Muscle of back (tissue), 11 donors: ENCODE results near the gene ADH6. TPM values are rescaled to one million over a fixed set of nuclear protein-coding genes. Genes with fewer than 3 reads are reported as not detected.
A peak's percentile ranks its signal among the peaks of the same experiment; 100 is the strongest.

Source experiments
- DNase-seq, 3 donors: peaks; one replicate each; pipeline versions ENCODE4 v3.0.0 to v3.0.0-alpha.2; 2013
- polyA plus RNA-seq, 10 donors: library from polyadenylated mRNA; unstranded; fragments of 120-200 nt; gene quantifications; one replicate each; pipeline ENCODE4 v1.2.1, GENCODE V29; 2013; ENCODE audit not compliant: insufficient read length in 10 of 10

Gene ADH6
- polyA plus RNA-seq, 10 donors: 0.27 to 2.9 (median 1.1) TPM

- no peak for DNase-seq
Observed at GRCh38 chr4:99200138-99200537, 18.9 kb downstream of the ADH6 start.

GRCh38 chr4:99190336-99190735, 28.7 kb downstream of the ADH6 start:
- DNase-seq: peak in 1 of 3 donors; percentile 24

GRCh38 chr4:99189900-99190299, 29.1 kb downstream of the ADH6 start:
- peak in 1 of 3 donors; percentile 27 for DNase-seq

GRCh38 chr4:99186029-99186428, 33.0 kb downstream of the ADH6 start:
- DNase-seq: no peak

GRCh38 chr4:99185581-99185980, 33.5 kb downstream of the ADH6 start:
- DNase-seq: no peak

- peak; percentile 54 to 81 (median 59) for DNase-seq
Observed at GRCh38 chr4:99180382-99181070, 38.5 kb downstream of the ADH6 start.

- DNase-seq: no peak
Observed at GRCh38 chr4:99179626-99180025, 39.4 kb downstream of the ADH6 start.

- DNase-seq: no peak
Observed at GRCh38 chr4:99179178-99179577, 39.9 kb downstream of the ADH6 start.

GRCh38 chr4:99166544-99166943, 52.5 kb downstream of the ADH6 start:
- no peak for DNase-seq

- DNase-seq: no peak
Observed at GRCh38 chr4:99165978-99166377, 53.1 kb downstream of the ADH6 start.

GRCh38 chr4:99161373-99162099, 57.5 kb downstream of the ADH6 start:
- DNase-seq: no peak

GRCh38 chr4:99159699-99160098, 59.3 kb downstream of the ADH6 start:
- DNase-seq: no peak

- no peak for DNase-seq
Observed at GRCh38 chr4:99157478-99157935, 61.5 kb downstream of the ADH6 start.

- DNase-seq: no peak
Observed at GRCh38 chr4:99156992-99157391, 62.1 kb downstream of the ADH6 start.

- DNase-seq: no peak
Observed at GRCh38 chr4:99154658-99155342, 64.2 kb downstream of the ADH6 start.

Other genes starting within 250 kb of the ADH6 start
- gene METAP1, start 223.5 kb downstream of the ADH6 start, polyA plus RNA-seq: 10 to 100 TPM; 24.3 to 36.1 (median 29.5) TPM
- gene ADH5, start 130.5 kb downstream of the ADH6 start, polyA plus RNA-seq: 100 to 1,000 TPM in 9 of 10 donors, 10 to 100 TPM in 1; 87.7 to 122 (median 109) TPM
- gene ADH4, start 74.9 kb downstream of the ADH6 start, polyA plus RNA-seq: under 1 TPM in 2 of 10 donors, not detected in 8; 0.14 to 0.29 TPM
- 1 to 10 TPM in 2 of 10 donors, under 1 TPM in 8; 0.49 to 1.5 (median 0.77) TPM for gene ADH1A, start 71.7 kb upstream of the ADH6 start, polyA plus RNA-seq
- gene ADH1B, start 102.2 kb upstream of the ADH6 start, polyA plus RNA-seq: 10 to 100 TPM in 7 of 10 donors, 1 to 10 TPM in 3; 8.3 to 39.5 (median 14.7) TPM
- gene ADH1C, start 133.5 kb upstream of the ADH6 start, polyA plus RNA-seq: 1 to 10 TPM; 4.1 to 8.3 (median 6.2) TPM
- under 1 TPM in 2 of 10 donors, not detected in 8; 0.05 to 0.19 TPM for gene ADH7, start 216.1 kb upstream of the ADH6 start, polyA plus RNA-seq